Measurements from ENCODE around the gene SLC26A11.

The SLC26A11 gene

DNA sequence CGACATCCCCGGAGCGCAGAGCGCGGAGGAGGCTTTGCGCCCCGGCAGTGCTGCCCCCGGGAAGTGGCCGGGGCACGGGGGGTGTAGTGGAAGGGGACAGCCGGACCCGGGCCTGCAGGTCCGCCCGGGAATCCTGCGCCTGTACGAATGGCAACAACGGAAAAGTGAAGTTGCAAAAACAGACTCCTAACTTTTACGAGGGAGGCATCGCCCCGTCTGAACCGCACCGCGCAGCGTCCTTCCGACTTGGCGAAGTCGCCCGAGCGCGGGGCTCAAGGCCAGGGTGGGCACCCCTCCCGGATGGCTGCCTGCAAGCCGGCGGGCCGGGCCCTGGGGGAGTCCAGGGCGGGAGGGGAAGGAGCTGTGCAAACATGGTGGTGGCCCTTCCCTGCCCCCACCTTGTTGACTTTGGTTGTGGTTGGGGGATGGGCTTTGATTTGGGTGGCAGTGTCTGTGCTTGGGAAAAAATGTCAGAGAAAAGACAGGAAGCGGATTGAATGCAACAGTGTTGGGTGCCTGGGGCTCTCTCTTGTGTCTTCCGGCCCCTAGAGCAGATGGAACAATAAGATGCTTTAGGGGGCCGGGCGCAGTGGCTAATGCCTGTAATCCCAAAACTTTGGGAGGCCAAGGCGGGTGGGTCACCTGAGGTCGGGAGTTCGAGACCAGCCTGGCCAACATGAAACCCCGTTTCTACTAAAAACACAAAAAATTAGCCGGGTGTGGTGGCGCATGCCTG, 41.1 kb downstream of the SLC26A11 start:
- DNase-seq = peak; percentile 57 to 71
- TF ChIP-seq POLR2A (IDR thresholded peaks at IDR 0.05; ENCODE audit: low read length) (peak; percentile 28), GATA1 (IDR thresholded peaks at IDR 0.05; ENCODE audit: low read depth, low read length) (no peak)

DNA sequence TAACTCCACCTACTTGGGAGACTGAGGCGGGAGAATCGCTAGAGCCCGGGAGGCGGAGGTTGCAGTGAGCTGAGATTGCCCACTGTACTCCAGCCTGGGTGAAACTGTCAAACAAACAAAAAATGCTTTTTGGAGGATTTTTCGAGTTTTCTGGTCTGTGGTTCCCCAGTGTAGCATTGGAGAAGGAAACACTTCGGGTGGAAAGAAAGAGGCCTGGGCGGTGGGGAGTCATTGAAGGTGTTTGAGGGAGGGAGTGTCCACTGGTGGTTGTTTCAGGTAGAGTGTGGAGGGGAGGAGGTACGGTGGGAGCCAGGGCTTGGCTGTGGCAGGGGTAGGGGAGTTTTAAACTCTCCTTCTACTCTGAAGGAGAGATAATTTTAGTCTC, 41.7 kb downstream of the SLC26A11 start:
- TF ChIP-seq GATA1 (IDR thresholded peaks at IDR 0.05; ENCODE audit: low read depth, low read length) = no peak

GRCh38 chr17:80262291-80262690, 42.1 kb downstream of the SLC26A11 start:
- peak; percentile 30 to 53 for DNase-seq
- no peak for TF ChIP-seq GATA1 (IDR thresholded peaks at IDR 0.05; ENCODE audit: low read depth, low read length)
- no peak for TF ChIP-seq POLR2A (IDR thresholded peaks at IDR 0.05; ENCODE audit: low read length)

More for the DNA sequence above, 41.7 kb downstream of the SLC26A11 start:
- no peak for DNase-seq

GRCh38 chr17:80262775-80263244, 42.6 kb downstream of the SLC26A11 start:
- DNase-seq = no peak
- TF ChIP-seq GATA1 (IDR thresholded peaks at IDR 0.05; ENCODE audit: low read depth, low read length) (no peak), POLR2A (IDR thresholded peaks at IDR 0.05; ENCODE audit: low read length) (no peak)

- DNase-seq = peak; percentile 75 to 85
- peak; percentile 47 for TF ChIP-seq POLR2A (IDR thresholded peaks at IDR 0.05; ENCODE audit: low read length)
- no peak for TF ChIP-seq GATA1 (IDR thresholded peaks at IDR 0.05; ENCODE audit: low read depth, low read length)
Measured at GRCh38 chr17:80263253-80264204, 43.3 kb downstream of the SLC26A11 start.

DNA sequence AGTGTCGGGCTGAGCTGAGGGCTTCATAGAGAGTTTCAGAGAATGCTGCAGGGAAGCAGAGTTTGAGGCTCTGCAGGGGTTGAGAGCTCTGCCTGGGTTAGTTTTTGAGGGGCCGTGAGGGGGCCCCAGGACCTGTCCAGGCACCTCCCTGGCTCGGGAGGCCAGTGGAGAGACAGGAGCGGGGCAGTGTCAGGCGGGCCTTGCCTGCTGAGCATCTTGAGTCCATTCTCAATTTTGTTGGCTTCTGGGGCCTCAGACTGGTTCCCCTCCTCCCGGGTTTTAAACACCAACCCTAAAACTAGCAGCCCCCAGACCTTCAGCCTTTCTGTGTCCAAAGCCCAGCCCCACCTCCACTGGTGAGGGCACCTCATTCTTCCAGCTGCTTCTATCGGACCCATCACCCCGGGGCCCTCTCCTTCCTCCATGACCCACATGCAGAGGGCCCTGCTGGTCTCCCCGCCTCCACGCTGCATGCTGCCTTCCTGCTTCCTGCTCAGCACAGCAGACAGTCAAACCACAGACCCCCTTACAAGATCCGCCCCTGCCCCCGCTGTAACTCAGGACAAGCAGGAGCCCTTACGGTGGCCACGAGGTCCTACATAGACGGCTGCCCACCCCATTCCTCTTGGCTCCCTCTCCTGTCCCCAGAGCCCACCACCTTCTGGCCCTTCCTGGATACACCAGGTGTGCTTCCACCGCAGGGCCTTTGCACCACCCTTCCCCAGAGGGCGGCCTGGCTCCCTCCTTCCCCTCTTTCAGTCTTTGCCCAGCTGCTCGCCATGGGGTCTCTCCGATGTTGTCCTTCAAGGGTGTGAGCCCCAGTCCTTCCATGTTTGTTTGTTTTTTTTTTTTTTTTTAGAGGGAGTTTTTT, 44.2 kb downstream of the SLC26A11 start:
- no peak for TF ChIP-seq GATA1 (IDR thresholded peaks at IDR 0.05; ENCODE audit: low read depth, low read length)
- no peak for TF ChIP-seq POLR2A (IDR thresholded peaks at IDR 0.05; ENCODE audit: low read length)
- no peak for DNase-seq

- TF ChIP-seq GATA1 (IDR thresholded peaks at IDR 0.05; ENCODE audit: low read depth, low read length) (no peak), POLR2A (IDR thresholded peaks at IDR 0.05; ENCODE audit: low read length) (no peak)
- DNase-seq = no peak
Measured at GRCh38 chr17:80265205-80266068, 45.2 kb downstream of the SLC26A11 start.

GRCh38 chr17:80267391-80267790, 47.2 kb downstream of the SLC26A11 start:
- no peak for DNase-seq
- TF ChIP-seq GATA1 (IDR thresholded peaks at IDR 0.05; ENCODE audit: low read depth, low read length) (no peak), POLR2A (IDR thresholded peaks at IDR 0.05; ENCODE audit: low read length) (no peak)

- no peak for DNase-seq
- TF ChIP-seq POLR2A (IDR thresholded peaks at IDR 0.05; ENCODE audit: low read length) = no peak
Measured at GRCh38 chr17:80268427-80268826, 48.2 kb downstream of the SLC26A11 start.

DNA sequence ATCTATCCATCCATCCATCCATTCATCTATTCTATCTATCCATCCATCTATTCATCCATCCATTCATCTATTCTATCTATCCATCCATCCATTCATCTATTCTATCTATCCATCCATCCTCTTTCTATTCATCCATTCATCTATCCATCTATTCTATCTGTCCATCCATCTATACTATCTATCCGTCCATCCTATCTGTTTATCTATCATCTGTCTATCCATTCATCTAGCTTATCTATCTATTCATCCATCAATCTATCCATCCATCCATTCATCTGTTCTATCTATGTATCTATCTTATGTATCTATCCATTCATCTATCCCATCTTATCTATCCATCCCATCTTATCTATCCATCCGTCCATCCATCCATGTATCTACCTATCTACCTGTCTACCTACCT, 49.2 kb downstream of the SLC26A11 start:
- TF ChIP-seq POLR2A (IDR thresholded peaks at IDR 0.05; ENCODE audit: low read length) (peak; percentile 8), GATA1 (IDR thresholded peaks at IDR 0.05; ENCODE audit: low read depth, low read length) (no peak)
- DNase-seq = no peak

DNA sequence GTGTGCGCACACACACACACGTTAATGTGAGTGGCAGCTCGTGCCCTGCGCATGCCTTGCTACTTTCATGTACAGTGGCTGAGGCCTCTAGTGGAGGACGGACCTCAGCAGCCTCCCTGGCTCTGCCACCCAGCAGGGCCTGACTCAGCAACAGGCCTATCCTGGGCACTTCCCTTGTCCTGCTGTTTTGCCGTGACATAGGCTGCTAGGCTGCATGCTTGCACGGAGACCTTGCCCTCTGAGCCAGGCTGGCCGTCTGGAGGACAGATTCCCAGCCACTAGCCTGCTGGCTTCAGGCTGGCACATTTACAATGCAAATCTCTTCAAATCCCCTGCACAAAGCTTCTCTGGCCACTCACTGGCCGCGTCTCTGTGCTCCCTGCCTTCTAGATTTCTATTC, 49.9 kb downstream of the SLC26A11 start:
- TF ChIP-seq GATA1 (IDR thresholded peaks at IDR 0.05; ENCODE audit: low read depth, low read length) (no peak), POLR2A (IDR thresholded peaks at IDR 0.05; ENCODE audit: low read length) (no peak)
- DNase-seq = no peak

DNA sequence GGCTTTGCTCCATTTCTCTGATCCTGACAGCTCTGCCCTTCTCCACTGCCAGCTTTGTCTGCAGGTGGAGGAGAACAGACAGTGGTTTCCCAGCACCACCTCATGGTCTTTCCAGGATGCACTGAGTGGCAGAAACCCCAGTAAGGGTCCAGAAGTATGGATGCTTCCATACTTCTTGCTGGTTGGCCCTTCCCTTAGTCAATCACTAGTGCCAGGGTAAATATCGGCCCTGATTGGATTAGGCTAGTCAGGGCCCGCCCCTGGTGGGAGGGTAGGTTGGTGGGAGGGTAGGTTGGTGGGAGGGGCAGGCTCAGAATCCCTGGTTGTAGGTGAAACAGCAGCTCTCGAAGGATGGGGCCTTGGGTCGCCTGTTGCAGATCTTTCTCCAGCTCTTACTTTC, 50.6 kb downstream of the SLC26A11 start:
- TF ChIP-seq GATA1 (IDR thresholded peaks at IDR 0.05; ENCODE audit: low read depth, low read length) (no peak), POLR2A (IDR thresholded peaks at IDR 0.05; ENCODE audit: low read length) (no peak)
- peak; percentile 40 to 57 for DNase-seq

DNA sequence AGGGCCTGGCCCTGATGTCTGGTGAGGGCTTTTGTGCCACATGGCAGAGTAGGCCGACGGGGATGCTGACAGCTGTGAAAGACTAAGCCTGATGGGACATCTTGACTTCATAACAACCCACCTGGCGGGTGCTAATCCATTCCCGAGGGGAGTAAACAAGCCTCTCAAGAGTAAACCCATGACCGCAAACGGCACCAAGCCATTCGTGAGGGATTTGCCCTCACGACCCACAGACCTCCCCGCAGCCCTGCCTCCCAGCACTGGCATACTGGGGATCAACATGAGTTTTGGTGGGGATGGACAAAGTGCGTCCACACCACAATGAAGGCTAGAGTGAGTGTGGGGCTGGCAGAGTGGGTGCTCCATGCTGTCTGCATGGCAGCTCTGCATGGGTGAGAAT, 52.1 kb downstream of the SLC26A11 start:
- TF ChIP-seq POLR2A (IDR thresholded peaks at IDR 0.05; ENCODE audit: low read length) (no peak), GATA1 (IDR thresholded peaks at IDR 0.05; ENCODE audit: low read depth, low read length) (no peak)

More for the DNA sequence above, 52.1 kb downstream of the SLC26A11 start:
- DNase-seq = no peak

Data from erythroblast (primary cell).